GM23338 (cell line): ENCODE data around the gene WEE2. TPM values are rescaled to one million over a fixed set of nuclear protein-coding genes. Genes with fewer than 3 reads are reported as not detected.
A peak's percentile ranks its signal among the peaks of the same experiment; 100 is the strongest.

Source experiments
- ATAC-seq: fragments of 200-7000 bp; cut with Tn5 transposase; 3 replicates; pipeline ENCODE4 v1.9.1; 2020
- DNase-seq: peaks from one replicate; pipeline ENCODE4 v3.0.0-alpha.2; 2015; ENCODE audit warnings: low spot score
- H2AFZ ChIP-seq: fragments of 200-600 bp; sonication (generic); 2 replicates; pipeline ENCODE4 v1.8.0; 2016; ENCODE audit warnings: antibody characterized with exemption, mild to moderate bottlenecking, moderate library complexity
- H3F3A ChIP-seq: fragments of 200-600 bp; sonication (generic); replicated peaks from 2 replicates; pipeline ENCODE4 v1.8.0; 2017; ENCODE audit warnings: antibody characterized with exemption, mixed run types, low read depth
- H3K27ac ChIP-seq: fragments of 200-600 bp; sonication (generic); 2 replicates; pipeline ENCODE4 v1.6.1; 2016; ENCODE audit warnings: low read depth
- H3K27me3 ChIP-seq: fragments of 200-600 bp; sonication (generic); 2 replicates; pipeline ENCODE4 v1.8.0; 2016; ENCODE audit warnings: mild to moderate bottlenecking, mixed run types, moderate library complexity; ENCODE audit not compliant: insufficient read depth
- H3K36me3 ChIP-seq: fragments of 200-600 bp; sonication (generic); 2 replicates; pipeline ENCODE4 v1.8.0; 2016; ENCODE audit warnings: mild to moderate bottlenecking; ENCODE audit not compliant: insufficient read depth
- H3K4me1 ChIP-seq: fragments of 200-600 bp; sonication (generic); 2 replicates; pipeline ENCODE4 v1.8.0; 2016; ENCODE audit warnings: mild to moderate bottlenecking, moderate library complexity; ENCODE audit not compliant: insufficient read depth
- H3K4me2 ChIP-seq: fragments of 200-600 bp; sonication (generic); 2 replicates; pipeline ENCODE4 v1.7.1; 2017; ENCODE audit warnings: mixed run types
- H3K4me3 ChIP-seq: fragments of 200-600 bp; sonication (generic); 2 replicates; pipeline ENCODE4 v1.6.1; 2016; ENCODE audit warnings: mixed run types
- H3K79me2 ChIP-seq: fragments of 200-600 bp; sonication (generic); replicated peaks from 2 replicates; pipeline ENCODE4 v1.8.0; 2017; ENCODE audit warnings: mild to moderate bottlenecking; ENCODE audit not compliant: insufficient read depth
- H3K9me2 ChIP-seq: fragments of 200-600 bp; sonication (generic); 2 replicates; pipeline ENCODE4 v1.8.0; 2017; ENCODE audit not compliant: insufficient read depth
- H4K20me1 ChIP-seq: fragments of 200-600 bp; sonication (generic); replicated peaks from 2 replicates; pipeline ENCODE4 v1.8.0; 2017; ENCODE audit warnings: mild to moderate bottlenecking; ENCODE audit not compliant: insufficient read depth
- H3K27ac Mint-ChIP-seq: 2 replicates; pipeline ENCODE4 v1.8.0; 2020; ENCODE audit warnings: inconsistent platforms, mild to moderate bottlenecking, moderate library complexity, mixed read lengths
- H3K27me3 Mint-ChIP-seq: 3 replicates; pipeline ENCODE4 v1.8.0; 2022; ENCODE audit warnings: low read depth, mild to moderate bottlenecking, moderate library complexity, mixed read lengths, inconsistent platforms; ENCODE audit not compliant: insufficient read depth, poor library complexity
- H3K36me3 Mint-ChIP-seq: 3 replicates; pipeline ENCODE4 v1.8.0; 2021; ENCODE audit warnings: low read depth, mild to moderate bottlenecking, inconsistent platforms, moderate library complexity, mixed read lengths
- H3K4me1 Mint-ChIP-seq: 3 replicates; pipeline ENCODE4 v1.8.0; 2020; ENCODE audit warnings: mild to moderate bottlenecking, inconsistent platforms, mixed read lengths
- H3K4me3 Mint-ChIP-seq: 3 replicates; pipeline ENCODE4 v1.8.0; 2021; ENCODE audit warnings: moderate library complexity, mild to moderate bottlenecking, inconsistent platforms, mixed read lengths
- H3K9me3 Mint-ChIP-seq: 3 replicates; pipeline ENCODE4 v1.8.0; 2020; ENCODE audit warnings: moderate library complexity, mild to moderate bottlenecking, inconsistent platforms, mixed read lengths
- EZH2 ChIP-seq: fragments of 200-600 bp; sonication (generic); IDR thresholded peaks from one replicate; pipeline ENCODE4 v1.8.0; 2017; ENCODE audit warnings: antibody characterized with exemption, mild to moderate bottlenecking, low read depth; ENCODE audit not compliant: unreplicated experiment
- EZH2phosphoT487 ChIP-seq: fragments of 200-600 bp; sonication (generic); IDR thresholded peaks from one replicate; pipeline ENCODE4 v1.8.1; 2018; ENCODE audit warnings: antibody characterized with exemption; ENCODE audit not compliant: unreplicated experiment
- JUNB ChIP-seq: IDR thresholded peaks from one replicate; pipeline ENCODE4 v1.6.1; 2016; ENCODE audit warnings: antibody characterized with exemption; ENCODE audit not compliant: unreplicated experiment
- POLR2AphosphoS5 ChIP-seq: IDR thresholded peaks from 2 replicates; pipeline ENCODE4 v1.6.1; 2016; ENCODE audit warnings: antibody characterized with exemption, low read depth
- ZNF114 ChIP-seq: fragments of 250-450 bp; sonication (Bioruptor Pico); IDR thresholded peaks from 2 replicates; pipeline ENCODE4 v1.5.0; 2020; ENCODE audit warnings: mild to moderate bottlenecking, moderate library complexity
- ZNF331 ChIP-seq: fragments of 250-450 bp; sonication (Bioruptor Pico); IDR thresholded peaks from 2 replicates; pipeline ENCODE4 v1.5.0; 2020; ENCODE audit warnings: low read depth, mild to moderate bottlenecking, moderate library complexity
- polyA plus RNA-seq: library from polyadenylated mRNA; unstranded; fragments of >200 nt; fragmentation: Nextera tagmentation; extraction: Ambion mirVana; gene quantifications from 2 replicates; pipeline ENCODE4 v1.2.1, GENCODE V29; 2016
- total RNA-seq: library from RNA; depleted of rRNA; stranded (reverse); fragments of >200 nt; shearing (Covaris generic); gene quantifications from 2 replicates; pipeline ENCODE4 v1.2.3, GENCODE V29; 2014
- TF ChIP-seq, protein P1 (sequence below): IDR thresholded peaks from one replicate; pipeline ENCODE4 v1.6.1; 2018; ENCODE audit warnings: antibody characterized with exemption; ENCODE audit not compliant: unreplicated experiment
- TF ChIP-seq, protein P2 (sequence below): IDR thresholded peaks from 2 replicates; pipeline ENCODE4 v1.6.1; 2016; ENCODE audit warnings: antibody characterized with exemption
- TF ChIP-seq, protein P3 (sequence below): fragments of 250-450 bp; sonication (Bioruptor Pico); IDR thresholded peaks from 2 replicates; pipeline ENCODE4 v1.5.0; 2020; ENCODE audit warnings: mild to moderate bottlenecking, moderate library complexity

Gene WEE2
- total and polyA plus RNA-seq, 2 experiments from 2014 or later = not detected

DNA sequence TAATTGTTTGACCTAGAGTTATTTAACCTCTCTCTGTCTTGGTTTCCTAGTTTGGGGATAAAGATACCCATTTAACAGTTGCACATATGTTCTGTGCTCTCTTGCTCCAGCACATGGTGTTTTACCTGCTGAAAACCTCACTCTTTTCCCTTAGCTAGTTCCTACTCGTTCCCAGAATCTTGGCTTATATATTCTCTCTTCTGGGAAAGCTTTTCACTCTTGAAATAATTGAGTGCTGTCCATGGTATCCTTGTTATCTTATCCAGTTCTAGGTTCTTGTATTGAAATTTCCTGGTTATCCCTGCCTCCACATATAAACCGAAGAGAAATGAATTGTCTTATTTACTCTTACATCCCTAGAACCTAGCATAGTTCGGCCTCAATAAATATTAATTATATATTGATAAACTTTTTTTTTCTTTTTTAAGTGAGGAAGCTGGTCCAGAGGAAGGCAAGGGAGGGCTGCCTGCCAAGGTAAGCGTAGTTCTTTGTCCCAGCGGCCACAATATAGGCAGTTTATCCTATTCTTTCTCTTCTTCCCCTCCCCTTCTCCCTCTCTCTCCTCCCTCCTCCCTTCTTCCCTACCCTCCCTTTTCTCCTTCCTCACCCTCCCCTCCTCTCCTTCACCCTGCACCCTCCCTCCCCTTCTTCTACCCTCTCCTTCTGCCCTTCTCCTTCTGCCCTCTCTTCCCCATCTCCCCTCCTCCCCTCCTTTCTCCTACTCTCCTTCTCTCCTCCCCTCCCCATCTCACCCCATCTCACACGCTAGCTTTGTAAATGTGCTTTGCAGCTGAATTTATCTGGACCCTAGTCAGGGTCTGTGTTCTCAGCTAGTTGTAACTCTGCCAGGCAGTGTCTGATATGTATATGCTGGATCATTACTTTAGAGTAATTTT is 7.9 kb downstream of the WEE2 start:
- DNase-seq = peak; percentile 47
- Histone ChIP-seq H3K9me2 (no peaks in the 10 kb centered on the region), H3K79me2 (no peaks in the 10 kb centered on the region), H3F3A (no peaks in the 10 kb centered on the region), H3K36me3 (no peaks in the 10 kb centered on the region), H4K20me1 (no peaks in the 10 kb centered on the region), H2AFZ (no peak overlapping the region), H3K27me3 (no peaks in the 10 kb centered on the region), H3K4me1 (peaks cover 32% of the 10 kb centered on the region), H3K4me2 (peak overlapping the region; percentile 73), H3K27ac (no peak overlapping the region), H3K4me3 (peak overlapping the region; percentile 39)
- TF ChIP-seq EZH2 = no peak
- TF ChIP-seq, protein P1, sequence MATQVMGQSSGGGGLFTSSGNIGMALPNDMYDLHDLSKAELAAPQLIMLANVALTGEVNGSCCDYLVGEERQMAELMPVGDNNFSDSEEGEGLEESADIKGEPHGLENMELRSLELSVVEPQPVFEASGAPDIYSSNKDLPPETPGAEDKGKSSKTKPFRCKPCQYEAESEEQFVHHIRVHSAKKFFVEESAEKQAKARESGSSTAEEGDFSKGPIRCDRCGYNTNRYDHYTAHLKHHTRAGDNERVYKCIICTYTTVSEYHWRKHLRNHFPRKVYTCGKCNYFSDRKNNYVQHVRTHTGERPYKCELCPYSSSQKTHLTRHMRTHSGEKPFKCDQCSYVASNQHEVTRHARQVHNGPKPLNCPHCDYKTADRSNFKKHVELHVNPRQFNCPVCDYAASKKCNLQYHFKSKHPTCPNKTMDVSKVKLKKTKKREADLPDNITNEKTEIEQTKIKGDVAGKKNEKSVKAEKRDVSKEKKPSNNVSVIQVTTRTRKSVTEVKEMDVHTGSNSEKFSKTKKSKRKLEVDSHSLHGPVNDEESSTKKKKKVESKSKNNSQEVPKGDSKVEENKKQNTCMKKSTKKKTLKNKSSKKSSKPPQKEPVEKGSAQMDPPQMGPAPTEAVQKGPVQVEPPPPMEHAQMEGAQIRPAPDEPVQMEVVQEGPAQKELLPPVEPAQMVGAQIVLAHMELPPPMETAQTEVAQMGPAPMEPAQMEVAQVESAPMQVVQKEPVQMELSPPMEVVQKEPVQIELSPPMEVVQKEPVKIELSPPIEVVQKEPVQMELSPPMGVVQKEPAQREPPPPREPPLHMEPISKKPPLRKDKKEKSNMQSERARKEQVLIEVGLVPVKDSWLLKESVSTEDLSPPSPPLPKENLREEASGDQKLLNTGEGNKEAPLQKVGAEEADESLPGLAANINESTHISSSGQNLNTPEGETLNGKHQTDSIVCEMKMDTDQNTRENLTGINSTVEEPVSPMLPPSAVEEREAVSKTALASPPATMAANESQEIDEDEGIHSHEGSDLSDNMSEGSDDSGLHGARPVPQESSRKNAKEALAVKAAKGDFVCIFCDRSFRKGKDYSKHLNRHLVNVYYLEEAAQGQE = peak; percentile 66
- ATAC-seq = peak; percentile 86
- H3K27me3 Mint-ChIP-seq = no peaks in the 10 kb centered on the region
- H3K9me3 Mint-ChIP-seq = no peaks in the 10 kb centered on the region
- peaks cover 44% of the 10 kb centered on the region for H3K4me1 Mint-ChIP-seq
- H3K27ac Mint-ChIP-seq = no peak overlapping the region
- H3K36me3 Mint-ChIP-seq = no peaks in the 10 kb centered on the region
- peak overlapping the region; percentile 38; the same call in 1 of the 3 replicates for H3K4me3 Mint-ChIP-seq

GRCh38 chr7:141717450-141717849 is 9.3 kb downstream of the WEE2 start:
- Mint-ChIP-seq H3K4me1 (peaks cover 33% of the 10 kb centered on the region), H3K9me3 (no peaks in the 10 kb centered on the region), H3K27ac (no peak overlapping the region), H3K27me3 (no peaks in the 10 kb centered on the region), H3K36me3 (no peaks in the 10 kb centered on the region), H3K4me3 (no peak overlapping the region)
- Histone ChIP-seq H3K9me2 (no peaks in the 10 kb centered on the region), H3K4me1 (peaks cover 25% of the 10 kb centered on the region), H4K20me1 (no peaks in the 10 kb centered on the region), H3K4me3 (no peak overlapping the region), H3K27me3 (no peaks in the 10 kb centered on the region), H3K27ac (no peak overlapping the region), H3K79me2 (no peaks in the 10 kb centered on the region), H2AFZ (no peak overlapping the region), H3F3A (no peaks in the 10 kb centered on the region), H3K36me3 (no peaks in the 10 kb centered on the region), H3K4me2 (peak overlapping the region; percentile 28)
- DNase-seq = no peak
- TF ChIP-seq EZH2phosphoT487 = no peak
- TF ChIP-seq, protein P2, sequence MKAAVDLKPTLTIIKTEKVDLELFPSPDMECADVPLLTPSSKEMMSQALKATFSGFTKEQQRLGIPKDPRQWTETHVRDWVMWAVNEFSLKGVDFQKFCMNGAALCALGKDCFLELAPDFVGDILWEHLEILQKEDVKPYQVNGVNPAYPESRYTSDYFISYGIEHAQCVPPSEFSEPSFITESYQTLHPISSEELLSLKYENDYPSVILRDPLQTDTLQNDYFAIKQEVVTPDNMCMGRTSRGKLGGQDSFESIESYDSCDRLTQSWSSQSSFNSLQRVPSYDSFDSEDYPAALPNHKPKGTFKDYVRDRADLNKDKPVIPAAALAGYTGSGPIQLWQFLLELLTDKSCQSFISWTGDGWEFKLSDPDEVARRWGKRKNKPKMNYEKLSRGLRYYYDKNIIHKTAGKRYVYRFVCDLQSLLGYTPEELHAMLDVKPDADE = no peak
- no peak for TF ChIP-seq POLR2AphosphoS5
- TF ChIP-seq ZNF331 (CRISPR knock-in tag) = no peak
- TF ChIP-seq, protein P3, sequence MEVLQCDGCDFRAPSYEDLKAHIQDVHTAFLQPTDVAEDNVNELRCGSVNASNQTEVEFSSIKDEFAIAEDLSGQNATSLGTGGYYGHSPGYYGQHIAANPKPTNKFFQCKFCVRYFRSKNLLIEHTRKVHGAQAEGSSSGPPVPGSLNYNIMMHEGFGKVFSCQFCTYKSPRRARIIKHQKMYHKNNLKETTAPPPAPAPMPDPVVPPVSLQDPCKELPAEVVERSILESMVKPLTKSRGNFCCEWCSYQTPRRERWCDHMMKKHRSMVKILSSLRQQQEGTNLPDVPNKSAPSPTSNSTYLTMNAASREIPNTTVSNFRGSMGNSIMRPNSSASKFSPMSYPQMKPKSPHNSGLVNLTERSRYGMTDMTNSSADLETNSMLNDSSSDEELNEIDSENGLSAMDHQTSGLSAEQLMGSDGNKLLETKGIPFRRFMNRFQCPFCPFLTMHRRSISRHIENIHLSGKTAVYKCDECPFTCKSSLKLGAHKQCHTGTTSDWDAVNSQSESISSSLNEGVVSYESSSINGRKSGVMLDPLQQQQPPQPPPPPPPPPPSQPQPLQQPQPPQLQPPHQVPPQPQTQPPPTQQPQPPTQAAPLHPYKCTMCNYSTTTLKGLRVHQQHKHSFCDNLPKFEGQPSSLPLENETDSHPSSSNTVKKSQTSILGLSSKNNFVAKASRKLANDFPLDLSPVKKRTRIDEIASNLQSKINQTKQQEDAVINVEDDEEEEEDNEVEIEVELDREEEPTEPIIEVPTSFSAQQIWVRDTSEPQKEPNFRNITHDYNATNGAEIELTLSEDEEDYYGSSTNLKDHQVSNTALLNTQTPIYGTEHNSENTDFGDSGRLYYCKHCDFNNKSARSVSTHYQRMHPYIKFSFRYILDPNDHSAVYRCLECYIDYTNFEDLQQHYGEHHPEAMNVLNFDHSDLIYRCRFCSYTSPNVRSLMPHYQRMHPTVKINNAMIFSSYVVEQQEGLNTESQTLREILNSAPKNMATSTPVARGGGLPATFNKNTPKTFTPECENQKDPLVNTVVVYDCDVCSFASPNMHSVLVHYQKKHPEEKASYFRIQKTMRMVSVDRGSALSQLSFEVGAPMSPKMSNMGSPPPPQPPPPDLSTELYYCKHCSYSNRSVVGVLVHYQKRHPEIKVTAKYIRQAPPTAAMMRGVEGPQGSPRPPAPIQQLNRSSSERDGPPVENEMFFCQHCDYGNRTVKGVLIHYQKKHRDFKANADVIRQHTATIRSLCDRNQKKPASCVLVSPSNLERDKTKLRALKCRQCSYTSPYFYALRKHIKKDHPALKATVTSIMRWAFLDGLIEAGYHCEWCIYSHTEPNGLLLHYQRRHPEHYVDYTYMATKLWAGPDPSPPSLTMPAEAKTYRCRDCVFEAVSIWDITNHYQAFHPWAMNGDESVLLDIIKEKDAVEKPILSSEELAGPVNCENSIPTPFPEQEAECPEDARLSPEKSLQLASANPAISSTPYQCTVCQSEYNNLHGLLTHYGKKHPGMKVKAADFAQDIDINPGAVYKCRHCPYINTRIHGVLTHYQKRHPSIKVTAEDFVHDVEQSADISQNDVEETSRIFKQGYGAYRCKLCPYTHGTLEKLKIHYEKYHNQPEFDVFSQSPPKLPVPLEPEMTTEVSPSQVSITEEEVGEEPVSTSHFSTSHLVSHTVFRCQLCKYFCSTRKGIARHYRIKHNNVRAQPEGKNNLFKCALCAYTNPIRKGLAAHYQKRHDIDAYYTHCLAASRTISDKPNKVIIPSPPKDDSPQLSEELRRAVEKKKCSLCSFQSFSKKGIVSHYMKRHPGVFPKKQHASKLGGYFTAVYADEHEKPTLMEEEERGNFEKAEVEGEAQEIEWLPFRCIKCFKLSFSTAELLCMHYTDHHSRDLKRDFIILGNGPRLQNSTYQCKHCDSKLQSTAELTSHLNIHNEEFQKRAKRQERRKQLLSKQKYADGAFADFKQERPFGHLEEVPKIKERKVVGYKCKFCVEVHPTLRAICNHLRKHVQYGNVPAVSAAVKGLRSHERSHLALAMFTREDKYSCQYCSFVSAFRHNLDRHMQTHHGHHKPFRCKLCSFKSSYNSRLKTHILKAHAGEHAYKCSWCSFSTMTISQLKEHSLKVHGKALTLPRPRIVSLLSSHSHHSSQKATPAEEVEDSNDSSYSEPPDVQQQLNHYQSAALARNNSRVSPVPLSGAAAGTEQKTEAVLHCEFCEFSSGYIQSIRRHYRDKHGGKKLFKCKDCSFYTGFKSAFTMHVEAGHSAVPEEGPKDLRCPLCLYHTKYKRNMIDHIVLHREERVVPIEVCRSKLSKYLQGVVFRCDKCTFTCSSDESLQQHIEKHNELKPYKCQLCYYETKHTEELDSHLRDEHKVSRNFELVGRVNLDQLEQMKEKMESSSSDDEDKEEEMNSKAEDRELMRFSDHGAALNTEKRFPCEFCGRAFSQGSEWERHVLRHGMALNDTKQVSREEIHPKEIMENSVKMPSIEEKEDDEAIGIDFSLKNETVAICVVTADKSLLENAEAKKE (CRISPR knock-in tag) = no peak
- TF ChIP-seq ZNF114 (CRISPR knock-in tag) = no peak
- TF ChIP-seq JUNB = no peak
- no peak for ATAC-seq
